HG02623 (cell line): ENCODE results near the gene AKAP6.

Source experiments
- ATAC-seq: cut with Tn5 transposase; IDR thresholded peaks from one replicate; pipeline ENCODE4 v1.9.1; 2021; ENCODE audit warnings: moderate library complexity; ENCODE audit not compliant: unreplicated experiment

Gene AKAP6

DNA sequence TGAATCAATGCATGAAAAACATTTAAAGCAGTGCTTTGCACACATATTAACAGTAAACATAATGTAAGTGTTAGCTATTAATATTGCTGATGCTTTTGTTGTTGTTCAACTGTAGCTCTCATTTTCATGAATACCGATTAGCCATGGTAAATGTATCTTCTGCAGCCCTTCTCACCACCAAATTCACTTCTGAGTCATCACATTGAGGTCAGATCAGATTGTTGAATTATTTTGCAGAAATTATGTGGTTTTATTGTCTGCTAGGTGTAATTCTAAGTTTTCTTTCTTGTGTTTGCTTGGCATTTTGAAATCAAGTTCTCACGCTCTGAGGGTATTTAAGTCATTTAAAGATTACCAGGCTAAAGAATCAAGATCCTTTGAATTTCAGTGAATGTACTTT, 74.6 kb downstream of the AKAP6 start:
- ATAC-seq, result no peak

DNA sequence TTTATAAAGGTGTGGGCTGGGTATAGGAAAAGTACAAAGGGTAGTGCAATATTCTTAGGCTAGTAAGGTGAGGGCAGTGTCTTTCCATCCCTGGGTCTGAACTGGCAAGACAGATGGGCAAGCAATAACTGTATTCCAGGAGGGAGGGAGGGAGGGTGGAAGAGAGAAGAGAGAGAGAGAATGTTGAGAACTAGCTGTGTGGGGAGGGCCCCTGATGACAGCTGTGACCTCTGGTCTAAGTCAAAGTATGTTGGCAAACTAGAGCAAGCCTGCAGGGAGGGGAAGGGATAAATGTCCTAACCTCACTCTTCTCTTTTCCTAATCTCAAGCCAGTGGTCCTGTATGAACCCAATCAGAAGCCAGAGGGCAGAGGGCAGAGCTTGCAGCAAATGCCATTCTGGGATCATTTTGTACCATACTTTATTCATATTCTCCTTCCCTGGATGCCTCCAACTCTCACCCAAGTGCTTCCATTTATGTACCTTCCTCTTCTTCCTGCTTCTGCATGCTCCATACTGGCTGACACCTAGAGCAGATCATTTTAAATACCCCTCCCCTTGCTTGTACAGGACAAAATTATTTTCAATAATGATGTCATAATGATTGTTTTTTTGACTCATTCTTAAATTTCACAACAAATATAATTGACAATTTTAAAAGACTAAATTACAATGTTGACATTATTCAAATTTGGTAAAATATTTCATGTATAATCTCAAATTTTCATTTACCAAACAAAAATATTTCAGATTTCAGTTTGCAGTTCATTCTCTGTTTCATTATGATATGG, 75.9 kb downstream of the AKAP6 start:
- ATAC-seq, result no peak

DNA sequence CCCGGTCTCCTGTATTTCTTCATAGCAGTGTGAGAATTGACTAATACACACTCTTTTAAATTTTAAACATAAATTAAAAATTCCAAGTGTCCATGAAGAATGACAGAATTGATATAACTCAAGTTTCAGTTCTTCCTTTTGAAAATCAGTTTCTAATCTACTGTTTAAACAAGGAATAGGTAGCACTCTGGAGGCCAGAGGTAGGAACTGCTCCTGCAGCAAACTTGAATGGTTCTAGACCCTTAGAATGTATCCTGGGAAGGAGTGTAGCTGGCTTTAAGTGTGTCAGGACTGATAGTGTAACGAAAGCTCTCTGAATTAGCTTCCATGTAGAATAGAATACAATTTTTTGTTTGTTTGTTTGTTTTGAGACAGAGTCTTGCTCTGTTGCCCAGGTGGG, 76.8 kb downstream of the AKAP6 start:
- ATAC-seq, result no peak

DNA sequence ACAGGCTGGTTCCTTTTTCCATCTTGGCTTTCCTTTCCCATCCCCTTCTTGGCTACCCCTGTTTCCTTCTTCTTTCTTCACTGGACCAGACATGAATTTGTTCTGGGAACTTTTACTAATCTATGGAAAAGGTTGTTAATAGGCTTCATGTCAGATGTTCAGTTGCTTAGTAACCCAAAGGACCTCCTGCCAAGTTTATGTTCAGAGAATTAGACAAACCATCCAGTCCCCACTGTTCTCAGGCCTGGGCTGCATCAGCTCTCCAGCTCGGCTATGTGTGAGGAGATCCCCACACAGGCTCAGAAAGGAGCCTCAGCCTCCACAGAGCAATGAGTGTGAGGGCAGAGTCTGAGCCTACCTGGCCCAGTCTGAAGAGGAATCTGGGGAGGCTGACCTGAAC, 78.0 kb downstream of the AKAP6 start:
- ATAC-seq, result no peak

DNA sequence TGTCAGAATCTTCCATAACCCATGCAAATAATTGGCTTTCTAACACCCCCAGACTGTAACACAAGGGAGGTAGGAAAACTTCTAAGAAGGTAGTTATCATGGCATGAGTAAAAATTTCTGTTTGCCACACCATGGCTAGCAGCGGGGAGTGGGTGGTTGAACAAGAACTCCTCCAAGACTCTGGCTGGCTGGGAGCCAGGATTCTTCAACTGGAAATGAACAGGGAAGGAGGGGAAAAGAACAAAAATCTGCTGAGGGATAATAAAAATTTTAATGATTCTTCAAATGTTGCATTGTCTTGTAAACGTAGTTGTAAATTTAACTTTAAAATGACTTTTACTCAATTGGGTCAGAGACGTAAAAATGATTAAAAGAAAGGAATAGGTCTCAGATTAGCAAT, 78.9 kb downstream of the AKAP6 start:
- no peak for ATAC-seq

DNA sequence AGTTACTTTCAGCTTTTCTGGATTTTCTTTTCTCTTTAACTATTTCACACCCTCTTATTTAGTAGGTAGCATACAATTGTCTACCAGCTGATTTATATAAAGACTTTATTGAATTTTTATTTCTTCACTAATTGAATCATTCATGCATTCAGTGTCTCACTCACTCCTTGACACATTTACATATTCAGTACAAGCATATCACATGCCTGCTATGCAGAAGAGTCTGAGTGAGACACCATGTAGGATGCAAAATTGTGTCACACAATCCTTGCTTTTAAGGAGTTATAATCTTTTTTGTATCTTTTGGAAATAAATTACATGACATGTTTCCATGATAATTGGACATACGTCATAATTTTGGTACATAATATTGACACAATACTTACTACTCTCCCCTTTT, 83.0 kb downstream of the AKAP6 start:
- no peak for ATAC-seq

DNA sequence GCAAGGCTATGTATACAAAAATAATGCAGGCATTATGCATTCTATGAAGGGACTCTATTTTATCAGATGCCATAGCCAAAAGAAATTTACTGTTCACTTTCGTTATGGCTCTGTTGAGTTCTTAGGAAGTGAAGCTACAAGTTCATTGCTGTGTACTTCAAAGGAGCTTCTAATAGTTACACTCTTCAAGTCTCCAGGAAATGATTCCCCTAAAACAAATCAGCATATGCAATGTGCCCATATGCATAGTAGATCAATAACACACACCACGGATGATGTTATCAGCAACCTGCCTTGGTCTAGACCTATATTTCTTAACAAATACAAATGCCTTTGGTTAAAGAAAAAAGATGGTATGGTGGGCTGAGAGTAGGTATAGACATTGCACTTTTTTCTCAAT, 83.4 kb downstream of the AKAP6 start:
- ATAC-seq, result no peak

DNA sequence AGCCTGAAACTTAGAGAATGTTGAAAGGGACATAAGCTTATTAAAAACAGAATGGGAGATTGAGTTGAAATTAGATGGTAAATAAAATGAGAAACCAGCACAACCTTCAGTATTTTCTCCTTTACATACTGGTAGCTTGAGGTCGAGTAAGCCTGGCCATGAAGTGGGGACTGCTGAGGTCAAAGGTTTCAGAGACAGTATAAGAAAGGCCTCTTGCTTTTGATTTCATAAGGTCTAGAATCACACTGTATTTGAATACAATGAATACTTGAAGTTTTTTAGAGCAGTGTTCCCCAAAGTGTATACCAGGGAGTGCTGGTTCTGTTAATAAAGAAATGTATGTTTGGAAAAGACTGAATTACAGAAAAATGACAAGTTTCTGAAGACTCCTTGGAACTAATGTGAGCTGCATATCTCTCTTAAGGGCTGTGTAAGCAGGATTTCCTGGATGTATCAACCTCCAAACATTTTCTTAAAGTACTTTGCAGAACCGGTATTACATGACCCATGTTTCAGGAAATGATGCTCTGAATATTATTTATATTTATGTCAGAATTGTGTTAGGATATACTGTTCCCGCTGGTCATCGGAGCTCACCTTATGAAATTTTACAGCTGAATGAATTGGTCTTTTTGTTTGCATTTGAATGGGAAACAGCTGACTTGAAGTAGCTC, 85.0 kb downstream of the AKAP6 start:
- no peak for ATAC-seq

DNA sequence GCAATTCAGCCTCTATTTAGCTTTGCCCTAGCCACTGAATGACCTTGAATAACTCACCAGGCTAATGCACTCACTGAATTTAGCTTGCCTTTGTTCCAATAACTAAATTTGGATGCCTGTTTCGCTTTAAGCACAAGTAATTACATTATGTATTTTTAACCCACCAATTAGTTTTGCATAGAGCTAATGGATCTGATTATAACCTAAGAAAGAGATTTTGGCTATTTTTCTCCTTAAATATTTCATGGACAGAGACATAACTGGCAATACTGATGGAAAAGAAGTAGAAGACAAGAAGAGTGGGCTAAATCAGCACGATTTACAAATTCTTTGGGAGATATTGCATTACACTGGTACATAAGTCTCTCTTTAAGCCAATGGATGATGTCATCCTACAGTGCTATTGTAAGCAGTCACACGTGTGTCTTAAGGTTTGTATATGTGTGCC, 85.7 kb downstream of the AKAP6 start:
- no peak for ATAC-seq

DNA sequence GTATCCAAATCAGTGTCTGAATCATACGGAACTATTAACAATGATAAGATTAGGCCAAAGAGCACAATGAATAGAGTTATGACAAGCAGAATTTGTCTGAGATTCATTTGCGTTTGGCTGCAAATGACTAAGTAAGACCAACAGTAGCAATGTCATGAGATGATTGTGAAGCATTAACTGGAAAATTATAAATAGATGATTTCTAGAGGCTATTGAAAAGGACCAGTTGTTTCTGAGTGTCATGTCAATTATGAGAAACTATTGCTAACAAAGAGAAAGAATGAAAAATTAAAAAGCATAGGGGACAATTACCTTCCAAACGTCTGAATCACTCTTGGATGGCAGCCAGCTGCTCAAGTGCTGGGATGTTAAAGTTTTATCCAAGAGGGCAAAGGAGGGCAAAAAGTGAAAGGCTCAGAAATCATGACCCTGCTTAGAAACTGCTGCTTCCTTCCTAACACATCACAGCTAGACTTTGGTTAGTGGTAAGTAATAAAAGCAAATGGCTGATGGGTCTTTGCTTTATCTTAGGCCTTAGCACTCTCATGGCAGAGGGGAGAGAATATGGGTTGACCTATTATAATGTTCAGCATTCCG, 89.0 kb downstream of the AKAP6 start:
- no peak for ATAC-seq

DNA sequence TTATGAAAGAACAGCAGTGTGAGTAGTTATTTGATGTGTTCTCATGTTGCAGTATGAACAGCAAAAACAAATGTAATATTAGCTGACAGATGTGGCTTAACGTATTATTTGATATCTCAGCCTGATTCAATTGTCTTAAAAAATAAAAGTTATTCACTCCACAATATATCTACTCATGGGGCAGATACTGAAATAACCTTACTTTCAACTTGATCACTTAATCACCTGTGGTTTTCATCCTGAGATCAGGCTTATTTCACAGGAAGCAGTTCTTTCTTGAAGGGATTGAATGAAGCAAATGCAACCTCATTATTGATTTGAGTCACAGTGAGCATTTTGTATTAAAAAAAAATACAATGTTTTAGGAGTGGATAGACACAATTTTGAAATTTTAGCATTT, 90.3 kb downstream of the AKAP6 start:
- ATAC-seq, result no peak

DNA sequence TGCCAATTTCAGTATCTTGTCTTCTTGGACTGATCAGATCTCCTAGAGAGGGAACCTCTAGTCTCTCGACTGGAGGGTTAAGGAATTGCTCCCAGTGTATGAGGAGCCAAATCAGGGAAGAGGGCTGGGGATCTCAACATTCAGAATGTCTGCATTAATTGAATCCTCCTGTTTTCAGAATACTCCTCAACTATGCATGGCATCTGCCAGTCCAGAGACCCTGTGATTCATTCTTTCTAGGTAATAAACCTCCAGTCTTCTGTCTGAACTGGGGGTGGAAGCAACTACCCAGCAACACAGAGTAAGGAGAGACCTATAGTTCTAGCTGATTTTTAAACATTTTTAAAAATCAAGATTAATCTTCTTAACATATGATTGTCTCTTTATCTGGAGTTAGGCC, 92.7 kb downstream of the AKAP6 start:
- ATAC-seq, result no peak

DNA sequence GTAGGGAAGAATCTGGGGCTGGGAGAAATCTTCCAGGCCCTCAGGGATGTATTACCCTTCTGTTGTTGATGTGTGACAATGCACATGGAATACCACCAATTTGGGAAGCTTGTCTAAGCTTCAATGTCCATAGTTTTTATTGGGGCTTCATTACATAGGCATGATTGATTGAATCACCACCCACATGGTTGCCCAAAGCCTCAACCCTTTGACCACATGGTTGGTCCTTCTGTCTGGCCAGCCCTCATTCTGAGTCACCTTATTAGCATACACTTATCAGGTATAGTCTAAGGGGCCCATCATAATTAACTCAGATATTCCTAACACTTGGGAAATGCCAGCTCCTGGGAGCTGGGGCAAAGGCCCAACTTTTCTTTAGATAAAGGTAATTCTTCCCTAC, 93.3 kb downstream of the AKAP6 start:
- no peak for ATAC-seq

DNA sequence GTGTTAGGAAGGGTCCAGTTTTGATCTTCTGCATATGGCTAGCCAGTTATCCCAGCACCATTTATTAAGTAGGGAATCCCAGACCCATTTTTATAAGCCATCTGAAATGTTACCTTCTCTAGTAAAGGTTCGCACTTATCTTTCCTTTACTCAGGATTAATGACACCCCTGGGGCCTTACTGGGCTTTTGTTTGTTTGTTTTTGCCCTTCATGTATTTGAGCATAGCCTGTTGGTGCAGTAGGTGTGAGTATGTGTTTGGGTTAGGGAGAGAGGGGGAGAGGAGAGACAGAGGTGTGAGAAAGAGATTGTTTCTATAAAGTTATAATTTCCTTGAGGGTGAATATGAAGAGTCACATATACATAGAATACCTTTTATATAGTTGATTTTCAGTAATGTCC, 96.9 kb downstream of the AKAP6 start:
- no peak for ATAC-seq

DNA sequence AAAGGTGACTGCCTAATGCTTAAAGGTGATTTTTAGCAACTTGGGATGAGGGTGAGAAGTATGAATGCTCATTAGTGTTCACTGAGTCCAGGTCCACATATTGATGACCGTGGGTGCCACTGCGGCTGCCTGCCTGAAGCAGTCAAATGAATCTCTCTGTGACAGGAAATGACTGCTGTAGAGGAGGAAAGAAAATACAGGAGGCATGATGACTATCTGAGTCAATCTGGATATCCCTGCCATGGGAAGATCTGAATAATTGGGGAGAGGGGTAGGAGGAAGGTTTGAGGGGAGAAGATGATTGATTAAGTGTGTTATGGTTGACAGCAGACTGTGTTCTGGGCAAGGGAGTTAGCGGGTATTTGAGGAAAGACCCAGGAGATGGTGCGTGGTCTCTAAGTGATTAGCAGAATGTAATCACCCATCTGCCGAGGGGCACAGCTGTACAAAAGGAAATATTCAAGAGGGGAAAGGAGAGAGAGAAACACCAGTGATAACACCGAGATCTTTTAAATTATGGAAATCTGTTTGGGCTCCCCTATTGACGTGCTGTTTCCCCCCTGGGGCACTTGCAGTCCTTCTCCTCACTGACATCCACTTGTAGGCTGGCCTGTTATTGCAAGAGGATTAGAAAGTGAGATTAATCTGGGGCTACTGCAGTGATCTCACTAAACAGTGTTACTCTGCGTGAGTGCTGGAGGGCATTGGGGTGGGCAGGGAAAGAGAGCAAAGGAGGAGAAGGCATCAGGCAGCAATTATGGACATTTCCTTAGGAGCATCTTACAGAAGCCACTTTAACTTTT, 97.7 kb downstream of the AKAP6 start:
- no peak for ATAC-seq

DNA sequence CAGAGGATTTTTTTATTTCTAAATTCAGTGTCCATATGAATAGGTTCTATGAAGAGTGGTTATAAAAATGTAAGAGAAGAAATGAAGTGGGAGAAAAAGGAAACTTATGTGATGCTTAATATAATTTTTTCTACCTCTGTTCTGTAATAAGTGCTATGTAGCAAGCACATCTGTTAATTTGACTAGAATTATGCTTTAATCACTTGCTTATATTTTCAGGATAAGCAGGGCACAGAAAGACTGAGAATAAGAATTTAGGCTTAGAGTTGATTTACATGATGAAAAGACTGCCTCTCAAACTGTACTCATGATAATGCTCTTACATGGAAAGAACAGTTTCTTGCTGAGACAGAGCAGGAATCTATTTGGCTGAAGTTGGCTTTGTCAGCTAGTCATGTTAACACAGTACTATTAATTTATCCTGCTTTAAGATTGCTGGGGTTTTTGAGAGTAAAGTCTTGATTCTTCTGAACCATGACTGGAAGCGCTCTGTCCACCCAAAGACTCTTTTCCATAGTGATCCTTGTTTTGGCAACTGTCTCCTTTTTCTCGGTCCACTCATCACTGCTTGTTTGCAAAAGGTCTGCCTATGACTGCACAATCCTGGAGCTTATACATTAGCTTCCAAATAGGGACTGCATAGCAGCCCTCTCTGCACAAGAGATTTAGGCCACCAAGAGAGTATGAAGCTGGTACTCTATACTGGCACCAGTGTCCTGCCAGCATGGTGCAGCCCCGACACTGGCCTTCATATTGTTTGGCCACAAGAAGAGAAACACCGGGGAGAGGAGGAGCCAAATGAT, 98.8 kb downstream of the AKAP6 start:
- ATAC-seq, result no peak

DNA sequence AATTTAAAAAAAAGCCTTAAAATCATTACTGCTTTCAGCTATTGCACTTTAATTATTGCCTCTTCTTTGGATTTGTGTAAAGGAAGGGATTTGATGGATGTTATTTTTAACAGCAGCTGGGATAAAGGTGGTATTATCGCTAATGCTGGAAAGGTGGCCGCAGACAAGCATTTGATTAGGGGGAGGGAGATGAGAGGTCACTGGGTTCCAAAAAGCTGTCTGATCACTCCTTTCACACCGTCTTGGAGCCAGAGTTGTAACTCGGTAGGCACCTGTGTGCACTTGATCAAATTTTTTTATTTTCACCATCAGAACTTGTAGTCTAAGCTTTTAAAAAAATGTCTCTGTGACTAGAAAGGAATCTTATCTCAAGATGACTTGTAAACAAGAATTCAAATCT, 99.8 kb downstream of the AKAP6 start:
- no peak for ATAC-seq

DNA sequence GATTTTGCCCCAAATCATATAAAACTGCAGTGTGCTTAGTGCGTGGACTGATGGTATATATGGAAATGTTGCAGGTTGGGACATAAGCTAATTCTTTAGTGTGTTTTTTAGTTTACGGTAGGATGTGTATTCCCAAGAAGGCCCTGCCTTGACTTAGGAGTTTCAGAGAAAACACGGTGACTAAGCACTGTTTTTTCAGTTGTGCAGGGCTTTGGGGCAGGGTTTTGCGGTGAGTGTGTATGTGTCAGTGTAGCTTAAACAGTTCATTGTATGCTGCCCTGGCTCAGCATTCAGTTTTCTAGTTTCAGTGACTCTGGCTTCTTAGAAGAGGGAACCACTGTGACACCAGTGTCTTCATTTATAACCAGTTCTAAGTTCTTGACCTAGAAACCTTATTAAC, 101.2 kb downstream of the AKAP6 start:
- no peak for ATAC-seq

DNA sequence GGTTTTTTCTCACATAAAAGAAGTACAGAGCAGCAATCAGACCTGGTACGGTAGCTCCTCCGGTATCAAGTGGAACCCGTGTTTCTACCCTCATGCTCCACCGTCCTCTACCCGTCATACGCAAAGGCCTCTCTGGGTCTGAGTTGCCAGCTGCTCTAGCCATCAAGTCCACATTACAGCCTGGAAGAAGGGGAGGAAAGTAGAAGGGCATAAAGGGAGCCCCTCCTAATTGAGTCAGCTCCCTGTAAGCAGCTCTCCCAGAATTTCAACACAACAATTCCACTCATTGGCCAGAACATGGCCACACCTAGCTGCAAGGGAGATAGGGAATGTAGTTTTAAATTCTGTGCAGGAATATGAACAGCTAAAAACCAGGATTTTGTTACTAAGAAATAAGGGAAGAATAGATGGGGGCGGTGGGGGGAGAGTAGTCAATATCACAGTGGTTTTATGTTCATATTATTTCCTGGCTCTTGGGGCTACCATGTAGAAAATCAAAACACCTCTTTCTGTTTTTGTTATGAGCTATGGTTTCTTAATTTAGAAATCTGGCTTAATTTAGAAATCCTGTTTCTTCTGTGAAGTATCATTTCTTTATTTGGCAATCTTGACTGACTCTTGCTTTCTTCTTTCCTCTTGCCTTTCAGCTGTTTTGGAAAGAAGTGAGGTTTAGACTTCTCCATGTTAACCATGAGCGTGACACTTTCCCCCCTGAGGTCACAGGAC, 103.9 kb downstream of the AKAP6 start:
- no peak for ATAC-seq

DNA sequence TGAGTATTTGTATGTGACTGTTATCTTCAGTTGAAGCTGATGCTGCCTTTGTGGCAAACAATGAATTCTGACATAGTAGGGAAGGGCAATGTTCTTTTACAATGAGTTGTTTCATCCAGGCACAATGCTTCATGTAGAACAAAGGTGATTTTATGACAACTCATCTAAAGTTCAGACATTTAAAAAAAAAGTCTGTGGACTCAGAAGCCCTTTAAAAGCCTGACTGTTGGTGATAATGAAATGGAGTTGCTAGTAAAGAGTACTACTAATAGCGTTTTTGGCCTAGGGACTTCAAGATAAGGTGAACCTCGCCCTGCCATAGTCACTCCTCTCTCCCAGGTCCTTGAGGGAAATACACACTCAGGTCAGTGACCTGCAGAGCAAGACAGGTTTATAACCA, 105.1 kb downstream of the AKAP6 start:
- ATAC-seq, result no peak
